Body of pancreas (tissue), 4 donors: ENCODE measurements around the gene NKX2-3.

ENCODE experiments used
- CTCF ChIP-seq, 7 experiments: fragments of 450-650 bp in 4 of 7; fragments of 200-600 bp in 3 of 7; sonication (generic) in 3 of 7; IDR thresholded peaks; one replicate each; pipeline ENCODE4 v1.5.1; 2016 to 2019; ENCODE audit warnings: antibody characterized with exemption in 7 of 7
- POLR2A ChIP-seq, 3 donors: fragments of 450-650 bp; IDR thresholded peaks; one replicate each; pipeline ENCODE4 v1.6.1; 2016; ENCODE audit warnings: antibody characterized with exemption in 3 of 3, mild to moderate bottlenecking in 2 of 3

- TF ChIP-seq CTCF (IDR thresholded peaks at IDR 0.05) (no peak), POLR2A (IDR thresholded peaks at IDR 0.05) (no peak)
Measured at GRCh38 chr10:99535764-99536337, 3.1 kb downstream of the NKX2-3 start.
